Type B pancreatic cell (in vitro differentiated cells): ENCODE measurements around the gene MOSMO. TPM values are rescaled to one million over a fixed set of nuclear protein-coding genes. Genes with fewer than 3 reads are reported as not detected.
"Not testable (repeated sequence)": the region's sequence is repeated elsewhere in the genome, so short reads cannot be mapped to it uniquely, and the experiment has no call there.

ENCODE experiments used
- DNase-seq: peaks from one replicate; pipeline ENCODE4 v3.0.0; 2021; ENCODE audit warnings: mixed read lengths; ENCODE audit not compliant: unreplicated experiment; ENCODE audit errors: extremely low spot score
- H3K27ac Mint-ChIP-seq: 2 replicates; pipeline ENCODE4 v1.8.0; 2021; ENCODE audit warnings: mild to moderate bottlenecking, mixed read lengths
- H3K27me3 Mint-ChIP-seq: 2 replicates; pipeline ENCODE4 v1.8.0; 2021; ENCODE audit warnings: mixed read lengths
- H3K36me3 Mint-ChIP-seq: 2 replicates; pipeline ENCODE4 v1.8.0; 2021; ENCODE audit warnings: mixed read lengths
- H3K4me1 Mint-ChIP-seq: one replicate; pipeline ENCODE4 v1.8.0; 2021; ENCODE audit warnings: mixed read lengths; ENCODE audit not compliant: unreplicated experiment
- H3K4me3 Mint-ChIP-seq: 2 replicates; pipeline ENCODE4 v1.8.0; 2021; ENCODE audit warnings: mild to moderate bottlenecking, mixed read lengths
- H3K9me3 Mint-ChIP-seq: 2 replicates; pipeline ENCODE4 v1.8.0; 2021; ENCODE audit warnings: mixed read lengths
- CTCF ChIP-seq: fragments of 200-600 bp; sonication (generic); conservative IDR thresholded peaks from 2 replicates; pipeline ENCODE4 v1.5.0; 2021; ENCODE audit warnings: antibody characterized with exemption, mild to moderate bottlenecking
- total RNA-seq: library from RNA; stranded (reverse); gene quantifications from 2 replicates; pipeline ENCODE4 v1.2.1, GENCODE V29; 2021; ENCODE audit warnings: low replicate concordance

MOSMO gene
- total RNA-seq, 1 donor from 2014 or later: 13.5 TPM

- Mint-ChIP-seq H3K27me3 (no peaks in the 10 kb centered on the region), H3K27ac (no peak overlapping the region), H3K9me3 (peaks cover 4% of the 10 kb centered on the region), H3K4me3 (no peak overlapping the region), H3K36me3 (peaks cover 11% of the 10 kb centered on the region), H3K4me1 (peaks cover 27% of the 10 kb centered on the region)
- TF ChIP-seq CTCF: no peak
- no peak for DNase-seq
These were observed 21.7 kb downstream of the MOSMO start for GRCh38 chr16:22029632-22030031.

DNA sequence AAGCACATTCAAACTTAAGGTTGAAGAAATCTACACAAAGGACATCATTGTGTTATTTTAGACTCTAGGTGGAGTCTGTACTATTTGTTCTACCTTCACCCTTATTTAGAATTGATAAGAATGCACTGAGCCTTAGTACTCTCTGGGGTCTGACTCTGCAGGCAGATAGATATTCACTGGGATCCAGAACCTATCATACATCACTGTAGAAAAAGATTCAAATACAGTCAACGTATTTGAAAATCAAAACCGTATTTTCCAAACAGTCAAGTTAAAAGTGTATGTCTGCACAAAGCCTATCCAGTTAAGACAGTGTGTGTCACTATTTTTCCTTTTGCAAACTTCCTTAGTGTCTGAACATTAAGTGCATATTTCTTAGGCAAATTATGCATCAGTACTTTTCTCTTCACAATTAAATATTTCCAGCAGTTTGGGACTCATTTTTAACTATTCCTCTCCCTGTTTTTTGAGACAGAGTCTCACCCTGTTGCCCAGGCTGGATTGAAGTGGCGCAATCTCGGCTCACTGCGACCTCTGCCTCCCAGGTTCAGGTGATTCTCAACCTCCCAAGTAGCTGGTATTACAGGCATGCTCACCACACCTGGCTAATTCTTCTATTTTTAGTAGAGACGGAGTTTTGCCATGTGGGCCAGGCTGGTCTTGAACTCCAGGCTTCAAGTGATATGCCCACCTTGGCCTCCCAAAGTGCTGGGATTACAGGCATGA is 22.3 kb downstream of the MOSMO start:
- no peak for DNase-seq
- H3K9me3 Mint-ChIP-seq: peaks cover 4% of the 10 kb centered on the region
- H3K27ac Mint-ChIP-seq: no peak overlapping the region
- no peaks in the 10 kb centered on the region for H3K27me3 Mint-ChIP-seq
- H3K36me3 Mint-ChIP-seq: peaks cover 11% of the 10 kb centered on the region
- TF ChIP-seq CTCF: no peak
- H3K4me1 Mint-ChIP-seq: peaks cover 31% of the 10 kb centered on the region
- H3K4me3 Mint-ChIP-seq: no peak overlapping the region

DNA sequence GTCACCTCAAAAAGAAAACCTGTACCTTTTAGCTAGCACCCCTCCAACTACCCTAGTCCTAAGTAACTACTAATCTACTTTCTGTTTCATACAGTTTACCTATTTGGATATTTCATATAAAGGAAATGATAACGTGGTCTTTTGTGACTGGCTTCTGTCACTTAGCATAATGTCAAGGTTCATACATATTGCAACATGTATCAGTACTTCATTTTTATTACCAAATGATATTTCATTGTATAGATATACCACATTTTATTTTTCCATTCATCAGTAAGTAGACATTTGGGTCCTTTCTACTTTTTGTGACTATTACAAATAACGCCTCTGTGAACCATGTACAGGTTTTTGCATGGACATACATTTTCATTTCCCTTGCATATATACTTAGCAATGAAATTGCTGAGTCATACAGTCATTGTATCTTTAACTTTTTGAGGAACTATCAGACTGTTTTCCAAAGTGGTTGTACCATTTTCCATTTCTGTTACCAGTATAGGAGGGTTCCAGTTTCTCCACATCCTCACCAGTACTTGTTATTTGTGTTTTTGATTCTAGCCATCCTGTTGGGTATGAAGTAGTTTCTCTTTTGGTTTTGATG is 23.7 kb downstream of the MOSMO start:
- peaks cover 12% of the 10 kb centered on the region for H3K36me3 Mint-ChIP-seq
- peaks cover 24% of the 10 kb centered on the region for H3K4me1 Mint-ChIP-seq
- H3K9me3 Mint-ChIP-seq: peaks cover 4% of the 10 kb centered on the region
- no peak for TF ChIP-seq CTCF
- no peaks in the 10 kb centered on the region for H3K27me3 Mint-ChIP-seq
- no peak overlapping the region for H3K4me3 Mint-ChIP-seq
- H3K27ac Mint-ChIP-seq: no peak overlapping the region
- DNase-seq: no peak

DNA sequence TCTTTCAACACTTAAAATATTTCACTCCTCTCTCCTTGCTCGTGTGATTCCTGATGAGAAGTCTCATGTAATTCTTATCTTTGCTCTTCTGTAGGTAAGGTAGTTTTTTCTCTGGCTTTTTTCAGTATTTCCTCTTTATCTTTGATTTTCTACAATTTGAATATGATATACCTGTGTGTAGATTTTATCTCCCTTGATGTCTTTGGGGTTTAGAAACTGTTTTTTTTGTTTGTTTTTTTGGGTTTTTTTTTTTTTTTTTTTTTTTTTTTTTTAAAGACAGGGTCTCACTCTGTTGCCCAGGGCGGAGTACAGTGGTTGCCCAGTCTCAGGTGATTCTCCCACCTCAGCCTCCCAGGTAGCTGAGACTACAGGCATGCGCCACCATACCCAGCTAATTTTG is 26.6 kb downstream of the MOSMO start:
- H3K27ac Mint-ChIP-seq: peak overlapping the region; percentile 71
- peaks cover 9% of the 10 kb centered on the region for H3K4me1 Mint-ChIP-seq
- H3K36me3 Mint-ChIP-seq: peaks cover 21% of the 10 kb centered on the region
- TF ChIP-seq CTCF: no peak
- H3K27me3 Mint-ChIP-seq: no peaks in the 10 kb centered on the region
- H3K4me3 Mint-ChIP-seq: no peak overlapping the region
- DNase-seq: no peak
- H3K9me3 Mint-ChIP-seq: peaks cover 4% of the 10 kb centered on the region

- TF ChIP-seq CTCF: no peak
- Mint-ChIP-seq H3K36me3 (peaks cover 21% of the 10 kb centered on the region), H3K27me3 (no peaks in the 10 kb centered on the region), H3K27ac (peak overlapping the region; percentile 71), H3K4me1 (peaks cover 5% of the 10 kb centered on the region), H3K4me3 (no peak overlapping the region), H3K9me3 (peaks cover 4% of the 10 kb centered on the region)
- DNase-seq: no peak
These were observed 27.2 kb downstream of the MOSMO start for GRCh38 chr16:22035153-22035552.

DNA sequence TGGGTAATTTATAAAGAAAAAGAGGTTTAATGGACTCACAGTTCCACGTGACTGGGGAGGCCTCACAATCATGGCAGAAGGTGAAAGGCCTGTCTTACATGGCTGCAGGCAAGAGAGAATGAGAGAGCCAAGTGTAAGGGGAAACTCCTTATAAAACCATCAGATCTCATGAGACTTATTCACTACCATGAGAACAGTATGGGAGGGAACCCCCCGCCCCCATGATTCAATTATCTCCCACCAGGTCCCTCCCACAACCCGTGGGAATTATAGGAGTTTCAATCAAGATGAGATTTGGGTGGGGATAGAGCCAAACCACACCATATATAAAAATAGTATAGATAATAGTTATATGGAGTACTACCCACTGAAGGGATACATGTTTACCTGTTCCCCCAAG is 36.0 kb downstream of the MOSMO start:
- H3K9me3 Mint-ChIP-seq, DNase-seq, H3K27me3 Mint-ChIP-seq, H3K27ac Mint-ChIP-seq, H3K36me3 Mint-ChIP-seq, H3K4me3 Mint-ChIP-seq, H3K4me1 Mint-ChIP-seq: not testable (repeated sequence)

DNA sequence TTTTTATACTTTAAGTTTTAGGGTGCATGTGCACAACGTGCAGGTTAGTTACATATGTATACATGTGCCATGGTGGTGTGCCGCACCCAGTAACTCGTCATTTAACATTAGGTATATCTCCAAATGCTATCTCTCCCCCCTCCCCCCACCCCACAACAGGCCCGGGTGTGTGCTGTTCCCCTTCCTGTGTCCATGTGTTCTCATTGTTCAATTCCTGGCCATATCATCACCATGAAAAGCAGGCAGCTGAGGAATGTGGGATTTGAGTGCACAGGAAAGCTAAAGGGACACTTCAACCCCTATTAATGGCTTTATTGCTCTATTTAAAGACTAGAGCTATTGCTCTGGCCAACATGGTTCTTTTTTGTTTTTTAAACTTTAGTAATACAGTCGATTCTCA is 38.0 kb downstream of the MOSMO start:
- not testable (repeated sequence) for DNase-seq, H3K9me3 Mint-ChIP-seq, H3K27me3 Mint-ChIP-seq, H3K36me3 Mint-ChIP-seq, H3K4me3 Mint-ChIP-seq, H3K4me1 Mint-ChIP-seq, H3K27ac Mint-ChIP-seq
